GM06990 (cell line): Measurements from ENCODE around the gene SLC7A14.

Experiments used
- DNase-seq: peaks from one replicate; pipeline ENCODE4 v3.0.0-alpha.2; 2011; ENCODE audit not compliant: insufficient read length; ENCODE audit errors: extremely low read depth
- H3K27me3 ChIP-seq: replicated peaks from 2 replicates; pipeline ENCODE4 v1.6.0; 2011; ENCODE audit warnings: low read length; ENCODE audit not compliant: control insufficient read depth, insufficient read depth
- H3K36me3 ChIP-seq: 2 replicates; pipeline ENCODE4 v1.5.1; 2011; ENCODE audit warnings: low read length; ENCODE audit not compliant: control insufficient read depth, insufficient read depth
- H3K4me3 ChIP-seq: replicated peaks from 2 replicates; pipeline ENCODE4 v1.5.1; 2011; ENCODE audit warnings: low read depth, mild to moderate bottlenecking, control low read depth, low read length
- TF ChIP-seq, protein P1 (sequence below): IDR thresholded peaks from 2 replicates; pipeline ENCODE4 v1.5.1; 2011; ENCODE audit warnings: low read length, control low read depth, mild to moderate bottlenecking, inconsistent platforms; ENCODE audit not compliant: insufficient read depth, poor library complexity, severe bottlenecking

Gene SLC7A14

DNA sequence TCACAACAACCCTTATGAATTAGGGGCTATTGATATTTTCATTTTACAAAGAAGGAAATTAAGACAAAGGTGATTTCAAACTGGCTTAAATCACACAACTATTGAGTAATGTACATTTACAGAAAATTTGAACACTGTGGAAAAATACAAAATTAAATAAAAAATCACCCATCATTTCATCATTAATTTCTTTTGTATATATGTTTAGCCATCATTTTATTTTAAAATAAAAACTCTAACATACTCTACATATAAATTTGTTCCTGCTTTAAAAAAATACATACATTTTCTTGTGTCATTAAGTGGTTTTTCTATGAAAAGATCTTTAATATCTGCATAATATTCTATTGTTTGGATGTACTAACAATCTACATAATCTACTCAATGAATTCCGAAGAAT is 147.0 kb downstream of the SLC7A14 start:
- TF ChIP-seq, protein P1, sequence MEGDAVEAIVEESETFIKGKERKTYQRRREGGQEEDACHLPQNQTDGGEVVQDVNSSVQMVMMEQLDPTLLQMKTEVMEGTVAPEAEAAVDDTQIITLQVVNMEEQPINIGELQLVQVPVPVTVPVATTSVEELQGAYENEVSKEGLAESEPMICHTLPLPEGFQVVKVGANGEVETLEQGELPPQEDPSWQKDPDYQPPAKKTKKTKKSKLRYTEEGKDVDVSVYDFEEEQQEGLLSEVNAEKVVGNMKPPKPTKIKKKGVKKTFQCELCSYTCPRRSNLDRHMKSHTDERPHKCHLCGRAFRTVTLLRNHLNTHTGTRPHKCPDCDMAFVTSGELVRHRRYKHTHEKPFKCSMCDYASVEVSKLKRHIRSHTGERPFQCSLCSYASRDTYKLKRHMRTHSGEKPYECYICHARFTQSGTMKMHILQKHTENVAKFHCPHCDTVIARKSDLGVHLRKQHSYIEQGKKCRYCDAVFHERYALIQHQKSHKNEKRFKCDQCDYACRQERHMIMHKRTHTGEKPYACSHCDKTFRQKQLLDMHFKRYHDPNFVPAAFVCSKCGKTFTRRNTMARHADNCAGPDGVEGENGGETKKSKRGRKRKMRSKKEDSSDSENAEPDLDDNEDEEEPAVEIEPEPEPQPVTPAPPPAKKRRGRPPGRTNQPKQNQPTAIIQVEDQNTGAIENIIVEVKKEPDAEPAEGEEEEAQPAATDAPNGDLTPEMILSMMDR, result no peak
- no peaks in the 10 kb centered on the region for H3K36me3 ChIP-seq
- H3K4me3 ChIP-seq, result no peak overlapping the region
- no peak for DNase-seq
- peaks cover 3% of the 10 kb centered on the region for H3K27me3 ChIP-seq

DNA sequence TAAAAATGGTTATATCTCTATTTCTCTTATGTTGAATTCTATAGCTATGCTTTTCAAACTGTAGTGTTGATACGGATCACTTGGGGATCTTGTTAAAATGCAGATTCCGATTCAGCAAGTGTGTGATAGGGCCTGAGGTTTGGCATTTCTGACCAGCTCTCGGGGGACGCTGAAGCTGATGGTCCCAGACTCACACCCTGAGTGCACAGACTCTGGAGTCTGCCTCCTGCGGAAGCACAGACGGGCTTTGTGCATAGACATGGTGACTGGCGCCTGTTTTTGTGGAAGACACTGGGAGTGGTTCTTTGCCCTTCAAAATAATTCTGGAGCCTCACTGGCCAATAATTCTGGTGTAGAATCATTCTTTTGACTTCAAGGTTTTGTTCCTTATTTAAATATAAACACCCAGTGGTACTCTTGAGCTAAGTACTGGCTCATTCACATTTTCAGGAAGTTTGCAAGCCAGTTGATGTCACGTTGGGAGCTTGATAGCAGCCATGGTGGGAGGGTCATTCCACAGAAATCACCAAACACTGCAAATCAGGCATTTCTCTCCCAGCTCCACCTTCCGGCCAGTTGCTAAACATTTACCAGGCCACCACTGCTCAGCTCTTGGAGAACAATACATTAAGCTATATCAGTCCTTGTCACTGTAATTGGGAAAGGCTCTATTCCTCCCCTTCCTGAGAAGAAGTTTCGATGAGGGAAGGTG is 148.0 kb downstream of the SLC7A14 start:
- DNase-seq, result no peak
- H3K4me3 ChIP-seq, result no peak overlapping the region
- TF ChIP-seq, protein P1, result no peak
- no peaks in the 10 kb centered on the region for H3K36me3 ChIP-seq
- peaks cover 3% of the 10 kb centered on the region for H3K27me3 ChIP-seq

DNA sequence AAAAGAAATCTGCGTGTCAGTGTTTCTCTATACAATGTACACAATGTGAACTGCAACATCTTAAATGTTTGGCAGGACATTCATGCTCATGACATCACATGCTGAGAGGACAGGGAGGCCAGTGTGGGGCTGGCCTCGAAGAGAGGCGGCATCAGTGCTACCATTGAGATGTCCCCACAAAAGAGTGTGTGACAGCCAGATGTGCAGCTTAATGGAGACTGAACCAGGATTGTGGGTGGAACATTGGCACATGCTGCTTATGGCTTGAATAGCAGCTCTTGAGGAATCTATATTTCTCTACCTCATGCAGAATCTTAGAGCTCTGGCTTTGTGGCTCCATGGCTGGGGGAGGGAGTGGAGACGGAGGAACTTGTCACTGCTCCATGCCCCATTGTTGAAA is 148.7 kb downstream of the SLC7A14 start:
- no peak overlapping the region for H3K4me3 ChIP-seq
- peaks cover 3% of the 10 kb centered on the region for H3K27me3 ChIP-seq
- H3K36me3 ChIP-seq, result no peaks in the 10 kb centered on the region
- DNase-seq, result no peak
- TF ChIP-seq, protein P1, result no peak

DNA sequence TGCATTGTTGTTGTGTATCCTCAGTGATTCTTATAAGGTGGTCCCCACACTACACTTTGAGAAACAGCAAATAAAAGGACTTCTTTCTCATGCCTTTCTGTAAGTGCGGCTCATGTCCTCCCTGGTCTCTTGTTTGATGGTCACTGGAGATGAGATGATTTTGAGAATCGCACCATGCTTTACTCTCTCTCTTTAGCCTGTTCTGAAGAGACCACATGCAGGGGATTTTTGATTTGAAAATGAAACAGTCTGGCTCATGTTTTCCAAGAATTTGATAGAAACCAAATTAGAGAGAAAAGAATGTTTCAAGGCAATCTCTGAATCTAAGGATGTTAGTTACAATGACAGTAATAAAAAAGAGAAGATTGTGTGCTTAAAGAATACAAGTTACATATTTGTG is 149.2 kb downstream of the SLC7A14 start:
- Histone ChIP-seq H3K4me3 (no peak overlapping the region), H3K36me3 (no peaks in the 10 kb centered on the region), H3K27me3 (peaks cover 3% of the 10 kb centered on the region)
- no peak for DNase-seq
- TF ChIP-seq, protein P1, result no peak

DNA sequence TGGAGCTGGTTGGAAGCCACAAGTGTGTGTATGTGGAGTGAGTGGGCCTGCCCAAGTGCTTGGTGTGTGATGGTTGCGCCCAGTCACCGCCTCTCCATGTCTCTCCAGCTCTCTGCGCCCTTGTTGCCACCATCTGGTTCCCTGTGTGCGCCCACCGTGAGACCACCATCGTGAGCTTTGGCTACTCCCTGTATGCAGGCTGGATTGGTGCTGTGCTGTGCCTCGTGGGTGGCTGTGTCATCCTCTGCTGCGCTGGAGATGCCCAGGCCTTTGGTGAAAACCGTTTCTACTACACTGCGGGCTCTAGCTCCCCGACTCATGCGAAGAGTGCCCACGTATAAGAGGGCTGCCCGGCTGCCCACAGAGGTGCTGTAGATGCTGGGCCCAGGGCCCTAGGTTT is 153.5 kb downstream of the SLC7A14 start:
- Histone ChIP-seq H3K36me3 (no peaks in the 10 kb centered on the region), H3K27me3 (no peaks in the 10 kb centered on the region), H3K4me3 (no peak overlapping the region)
- DNase-seq, result no peak
- TF ChIP-seq, protein P1, result no peak

DNA sequence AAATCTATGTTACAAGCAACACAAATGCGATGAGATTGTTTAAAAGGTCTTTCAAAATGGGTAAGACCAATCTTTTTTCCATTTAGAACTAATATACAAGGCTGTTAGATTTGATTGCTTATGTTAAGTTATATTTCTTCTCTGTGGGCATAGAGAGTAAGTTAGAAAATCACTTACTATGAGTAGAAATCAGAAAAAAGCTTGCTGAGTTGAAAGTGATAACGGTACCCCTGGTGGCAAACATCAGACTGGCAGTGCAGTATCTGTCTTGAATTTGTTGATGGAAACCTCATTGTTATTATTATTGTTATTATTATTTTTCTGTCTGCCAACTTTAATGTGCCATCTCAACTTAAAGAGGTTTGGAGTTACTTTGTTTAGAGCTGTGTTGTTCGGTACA is 154.8 kb downstream of the SLC7A14 start:
- TF ChIP-seq, protein P1, result no peak
- H3K27me3 ChIP-seq, result no peaks in the 10 kb centered on the region
- DNase-seq, result no peak
- H3K36me3 ChIP-seq, result no peaks in the 10 kb centered on the region
- no peak overlapping the region for H3K4me3 ChIP-seq
